Hepatic stellate cell (primary cell): Measurements from ENCODE around the gene MED8.

ENCODE experiments used
- DNase-seq: peaks from one replicate; pipeline ENCODE4 v3.0.0; 2011; ENCODE audit warnings: low spot score

The MED8 gene, protein sequence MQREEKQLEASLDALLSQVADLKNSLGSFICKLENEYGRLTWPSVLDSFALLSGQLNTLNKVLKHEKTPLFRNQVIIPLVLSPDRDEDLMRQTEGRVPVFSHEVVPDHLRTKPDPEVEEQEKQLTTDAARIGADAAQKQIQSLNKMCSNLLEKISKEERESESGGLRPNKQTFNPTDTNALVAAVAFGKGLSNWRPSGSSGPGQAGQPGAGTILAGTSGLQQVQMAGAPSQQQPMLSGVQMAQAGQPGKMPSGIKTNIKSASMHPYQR

DNA sequence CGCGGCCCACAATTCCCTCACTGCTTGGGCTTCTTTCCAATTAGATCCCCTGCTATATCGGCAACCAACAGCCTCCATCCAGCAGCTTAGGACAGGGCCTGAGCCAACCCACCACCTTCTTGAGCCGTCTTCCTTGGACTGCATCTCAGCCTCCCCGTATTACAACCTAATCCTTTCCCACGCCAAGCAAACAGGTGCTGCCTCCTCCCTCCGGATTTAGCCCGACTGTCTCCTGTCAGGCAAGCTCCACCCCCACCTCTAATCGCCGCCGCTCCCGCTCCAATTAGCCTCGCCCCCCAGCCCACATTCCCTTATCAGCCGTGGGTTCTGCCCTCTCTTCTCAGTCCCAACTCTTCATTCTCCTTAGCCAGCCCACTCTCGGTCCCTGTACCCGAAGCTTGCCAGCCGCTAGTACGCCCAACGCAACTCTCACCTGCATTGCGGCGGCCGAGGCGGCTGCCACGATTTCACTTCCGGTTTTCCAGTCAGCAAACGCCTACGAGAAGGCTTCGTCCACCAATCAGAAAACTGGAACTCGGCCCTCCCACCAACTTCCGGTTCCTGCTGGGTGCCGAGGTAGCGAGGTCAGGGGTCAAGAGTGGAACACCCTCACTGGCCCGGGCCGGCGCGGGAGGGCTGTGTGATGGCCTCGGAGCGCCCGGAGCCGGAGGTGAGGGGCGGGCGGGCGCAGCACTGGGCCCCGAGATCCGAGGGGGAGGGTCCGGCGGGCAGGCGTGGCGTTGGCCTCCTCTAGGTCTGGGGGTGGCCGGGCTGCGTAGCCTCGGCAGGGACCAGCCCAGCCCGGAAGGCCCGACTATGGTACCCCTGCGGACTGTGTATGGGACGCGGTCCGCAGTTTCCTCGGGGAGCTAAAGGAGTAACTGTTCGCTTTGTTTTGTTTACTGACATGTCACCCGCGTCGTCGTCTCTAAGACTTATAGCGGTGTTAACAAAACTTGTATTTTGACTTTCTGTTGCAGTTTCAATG is at the start of gene MED8, which contains the start of gene SZT2:
MED8 (minus strand) TSS at position 475 of the 988 bp plus-strand sequence; CDS start at position 439, 36 bp downstream.
SZT2 (plus strand) TSS at position 574 of the 988 bp plus-strand sequence; CDS start at position 644, 70 bp downstream.
- DNase-seq: peak; percentile 97

DNA sequence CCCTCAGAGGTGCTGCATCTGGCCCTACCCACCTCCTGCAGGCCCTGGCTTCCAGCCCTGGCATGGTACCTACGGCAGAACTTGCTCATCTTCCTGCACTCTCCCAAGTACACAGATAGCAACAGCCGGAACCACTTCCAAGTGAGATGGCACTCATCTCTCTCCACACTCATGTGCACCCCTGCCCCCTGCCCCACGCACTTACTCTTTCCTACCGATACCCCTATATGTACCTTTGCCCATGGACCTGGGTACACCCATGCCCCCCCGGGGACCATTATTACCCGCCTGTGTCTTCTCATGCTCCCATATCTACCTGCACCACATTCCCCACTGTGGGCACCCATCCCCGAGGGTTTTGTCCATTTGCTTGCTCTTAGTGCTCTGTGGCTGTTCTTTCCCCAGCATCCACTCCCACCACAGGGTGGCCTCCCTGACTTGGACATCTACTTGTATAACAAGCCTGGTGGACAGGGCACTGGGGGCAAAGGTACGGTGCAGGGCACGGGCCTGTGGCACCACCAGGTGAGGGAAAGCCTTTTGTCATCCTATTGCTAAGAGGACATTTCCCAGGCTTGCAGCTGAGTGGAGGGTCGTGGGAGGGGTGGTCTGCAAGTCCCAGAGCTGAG is 49.5 kb upstream of the MED8 start:
- no peak for DNase-seq

DNA sequence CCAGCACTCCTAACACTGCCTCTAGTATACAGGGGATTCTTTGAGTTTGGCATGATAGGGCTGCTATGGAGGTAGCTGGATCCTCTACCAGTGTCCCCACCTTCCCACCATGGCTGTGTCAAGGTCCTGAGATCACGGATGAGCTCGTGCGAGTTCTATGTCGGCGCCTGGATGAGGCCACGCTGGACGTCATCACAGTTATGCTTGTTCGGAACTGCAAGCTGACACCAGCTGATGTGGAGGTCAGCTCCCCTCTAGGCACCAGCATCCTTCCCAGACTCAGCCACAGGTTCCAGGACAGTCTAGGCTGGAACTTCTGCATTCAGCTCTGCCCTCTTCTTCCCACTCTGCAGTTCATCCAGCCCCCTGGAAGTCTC is 49.0 kb upstream of the MED8 start:
- DNase-seq: no peak

DNA sequence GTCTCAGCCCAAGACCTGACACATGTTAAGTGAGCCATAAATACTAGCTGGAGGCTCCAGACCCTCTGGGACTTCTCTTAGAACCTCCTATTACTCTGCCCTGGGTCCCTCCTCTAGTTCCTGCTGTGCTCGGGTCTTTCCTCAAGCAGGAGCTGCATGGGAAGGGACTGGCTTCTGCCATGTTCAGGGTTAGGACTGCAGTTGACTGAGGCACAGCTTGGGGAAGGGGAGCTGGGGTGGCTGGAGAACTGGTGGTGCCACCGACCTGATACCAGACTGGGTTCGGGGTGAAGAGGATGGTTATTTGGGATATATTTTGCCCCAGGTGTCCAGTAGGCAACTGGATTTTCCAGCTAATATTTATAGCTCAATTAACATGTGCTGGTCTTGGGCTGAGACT is 48.4 kb upstream of the MED8 start:
- DNase-seq: no peak

DNA sequence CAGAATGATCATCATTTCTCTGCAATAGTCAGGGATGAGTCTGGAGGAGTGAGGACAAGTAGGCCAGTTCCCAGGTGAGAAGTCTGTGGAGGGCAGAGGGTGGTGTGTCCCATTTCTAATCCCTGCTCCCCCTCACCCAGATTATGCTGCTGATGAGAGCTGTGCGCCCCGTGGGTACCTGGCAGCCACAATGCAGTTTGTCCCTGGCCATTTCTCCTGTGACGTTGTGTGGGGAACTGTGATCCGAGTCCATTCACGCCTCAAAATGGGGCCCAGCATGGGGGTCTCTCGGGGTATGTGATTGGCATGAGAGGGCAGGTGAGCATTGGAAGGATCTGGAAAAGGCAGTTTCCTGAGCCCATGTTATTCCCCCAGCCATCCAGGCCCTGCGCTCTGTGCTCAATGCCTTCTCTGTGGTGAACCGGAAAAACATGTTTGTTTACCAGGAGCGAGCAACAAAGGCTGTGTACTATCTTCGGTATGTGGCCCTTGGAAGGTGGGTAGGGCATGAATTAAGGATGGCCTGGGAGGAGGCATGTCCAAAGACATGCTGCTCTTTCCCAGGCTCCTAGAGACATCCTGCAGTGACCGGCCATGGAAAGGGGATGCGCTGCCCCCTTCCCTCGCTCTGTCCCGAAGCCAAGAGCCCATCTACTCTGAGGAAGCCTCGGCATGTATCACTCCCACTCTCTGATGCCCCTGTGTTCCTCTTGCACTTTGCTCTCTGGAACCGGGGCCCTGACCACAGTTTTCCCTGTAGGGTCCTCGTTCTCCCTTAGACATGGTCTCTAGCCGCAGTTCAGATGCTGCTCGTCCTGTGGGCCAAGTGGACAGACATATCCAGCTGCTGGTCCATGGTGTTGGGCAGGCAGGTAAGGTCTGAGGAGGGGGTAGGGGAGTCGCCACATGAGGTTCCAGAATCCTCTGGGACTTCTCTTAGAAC is 47.7 kb upstream of the MED8 start:
- no peak for DNase-seq

DNA sequence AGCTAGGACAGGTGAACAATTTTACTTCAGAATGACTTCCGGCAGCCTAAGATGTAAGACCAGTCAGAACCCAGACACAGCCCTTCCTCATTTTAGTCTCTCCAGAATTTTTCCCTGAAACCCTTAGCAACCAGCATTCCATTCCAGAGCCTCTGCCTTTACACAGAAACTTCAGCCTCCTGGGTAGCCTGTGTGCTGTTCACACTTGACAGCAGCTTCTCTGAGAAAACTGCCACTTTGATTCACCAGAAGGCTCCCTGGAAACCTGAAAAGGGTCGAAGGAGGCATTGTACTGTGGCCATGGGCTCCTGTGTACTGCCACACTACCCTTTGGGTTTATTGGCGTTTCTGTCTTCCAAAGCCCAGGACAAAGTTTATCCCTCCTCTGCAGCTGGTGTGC is 46.8 kb upstream of the MED8 start:
- peak; percentile 38 for DNase-seq

DNA sequence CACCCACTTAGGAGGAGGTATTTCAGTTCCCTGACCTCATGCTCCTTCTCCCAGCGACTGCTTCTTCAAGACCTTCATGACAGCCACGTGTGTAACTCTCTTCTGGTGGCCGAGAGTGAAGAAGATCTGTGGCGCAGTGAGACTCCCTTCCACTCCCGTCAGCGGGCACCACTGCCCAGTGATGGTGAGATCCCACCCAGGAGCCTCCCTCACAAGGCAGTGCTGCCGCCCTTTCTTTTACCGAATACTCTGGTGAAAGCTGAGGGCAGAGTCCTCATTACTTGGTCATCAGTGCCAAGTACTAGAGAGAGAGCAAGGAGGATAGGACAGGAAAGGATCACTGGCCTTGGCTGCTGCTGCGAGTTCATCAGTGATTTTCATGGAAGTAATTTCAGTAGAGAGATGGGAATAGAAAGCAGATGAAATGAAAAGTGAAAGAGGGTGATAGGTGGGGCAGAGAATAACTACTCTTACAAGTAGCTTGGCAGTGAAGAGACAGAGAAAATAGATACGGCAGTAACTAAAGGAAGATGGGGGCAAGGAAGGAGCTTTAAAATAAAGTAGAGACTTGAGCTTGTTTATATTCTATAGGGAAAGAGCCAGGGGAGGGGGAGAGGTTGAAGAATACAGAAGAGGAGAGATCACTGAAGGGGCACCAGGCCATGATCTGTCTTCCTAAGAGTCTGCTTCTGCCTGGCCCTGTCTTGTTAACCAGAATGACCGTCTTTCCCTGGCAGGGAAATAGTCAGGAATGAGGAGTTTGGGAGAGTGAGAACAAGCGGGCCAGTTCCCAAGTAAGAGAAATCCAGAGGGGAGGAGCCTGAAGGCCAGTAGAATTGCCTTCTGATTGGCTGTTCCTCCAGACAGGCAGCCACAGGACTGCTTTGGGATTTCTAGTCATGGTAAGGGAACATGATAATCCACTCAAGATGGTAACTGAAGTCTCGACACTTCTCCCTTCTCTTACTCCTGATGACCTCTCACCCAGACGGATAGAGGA is 45.8 kb upstream of the MED8 start:
- peak; percentile 89 for DNase-seq

DNA sequence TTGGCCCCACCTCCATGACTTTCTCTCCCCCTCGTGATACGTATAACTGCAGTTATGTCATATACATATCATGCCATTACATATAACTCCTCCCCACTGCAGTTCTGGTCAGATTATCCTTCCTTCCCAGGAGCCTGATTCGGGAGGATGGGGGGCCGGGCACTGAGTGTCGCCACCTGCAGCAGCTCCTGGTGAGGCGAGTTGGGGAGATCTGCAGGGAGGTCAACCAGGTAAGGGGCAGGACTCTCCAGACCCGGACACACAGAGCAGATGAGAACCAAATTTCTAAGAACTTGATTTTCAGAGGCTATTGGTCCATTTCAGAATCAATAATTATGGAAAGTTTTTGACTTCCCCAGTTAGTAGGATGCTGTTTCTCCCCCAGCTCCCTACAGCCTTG is 44.7 kb upstream of the MED8 start:
- no peak for DNase-seq

DNA sequence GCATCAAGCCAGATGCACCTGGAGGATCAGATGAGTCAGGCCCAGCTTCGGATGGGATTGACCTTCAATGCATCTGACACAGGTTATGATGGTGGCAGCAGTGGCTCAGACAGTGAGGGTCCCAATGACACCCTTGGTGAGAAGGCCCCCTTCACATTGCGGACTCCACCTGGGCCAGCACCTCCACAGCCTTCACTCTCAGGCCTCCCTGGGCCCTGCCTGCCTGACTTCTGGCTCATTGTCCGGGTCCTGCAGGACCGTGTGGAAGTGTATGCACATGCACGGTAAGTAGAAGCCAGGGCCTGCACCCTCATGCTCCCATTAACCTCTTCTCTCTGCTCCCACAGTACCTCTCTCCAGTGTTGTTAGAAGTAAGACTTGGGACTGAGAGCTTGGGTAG is 43.3 kb upstream of the MED8 start:
- no peak for DNase-seq

DNA sequence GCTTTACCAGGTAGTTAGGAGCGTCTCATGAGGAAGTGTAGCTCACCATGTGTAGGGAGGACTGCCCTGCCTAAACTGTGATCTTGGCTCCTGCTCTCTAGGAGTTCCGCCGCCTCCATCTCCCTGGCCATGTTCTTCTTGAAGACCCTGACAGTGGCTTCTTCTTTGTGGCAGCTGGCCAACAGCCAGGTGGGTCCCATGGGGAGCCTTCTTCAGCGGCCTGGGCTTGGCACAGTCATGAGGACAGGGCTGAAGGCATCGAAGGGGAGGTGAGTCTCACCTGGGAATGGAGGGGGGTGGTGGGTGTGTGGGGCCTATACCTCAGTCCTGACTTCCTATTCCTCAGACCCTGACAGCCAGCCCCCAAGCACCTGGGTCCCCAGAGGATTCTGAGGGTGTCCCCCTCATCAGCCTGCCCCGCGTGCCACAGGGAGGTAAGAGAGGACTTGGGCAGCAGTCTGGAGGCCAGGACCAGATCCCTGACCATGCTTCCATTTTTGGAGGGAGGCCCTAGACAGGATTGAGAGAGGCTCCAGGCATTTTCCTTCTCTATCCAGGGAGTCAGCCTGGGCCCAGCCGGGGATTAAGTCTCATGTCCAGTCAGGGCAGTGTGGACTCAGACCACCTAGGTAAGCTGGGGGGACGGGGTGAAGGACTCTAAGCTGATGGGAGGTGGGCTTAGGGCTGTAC is 42.7 kb upstream of the MED8 start:
- DNase-seq: no peak

DNA sequence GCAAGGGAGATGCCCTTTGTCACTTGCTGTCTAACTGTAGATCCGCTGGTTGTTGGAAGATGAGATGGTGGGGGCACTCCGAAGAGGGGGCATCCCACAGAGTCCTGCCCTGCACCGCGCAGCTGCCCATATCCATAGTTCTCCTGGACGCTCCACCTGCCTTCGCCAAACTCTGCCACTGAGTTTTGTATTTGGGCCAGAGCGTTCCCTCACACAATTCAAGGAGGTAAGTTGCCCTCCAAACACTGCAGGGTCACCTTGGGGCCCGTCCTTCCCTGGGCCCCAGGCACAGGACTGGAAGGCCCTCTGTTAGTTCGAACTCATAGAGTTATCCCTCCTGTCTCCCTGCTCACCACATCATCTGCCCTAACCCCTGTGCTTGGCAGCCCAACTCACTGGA is 42.1 kb upstream of the MED8 start:
- DNase-seq: no peak

DNA sequence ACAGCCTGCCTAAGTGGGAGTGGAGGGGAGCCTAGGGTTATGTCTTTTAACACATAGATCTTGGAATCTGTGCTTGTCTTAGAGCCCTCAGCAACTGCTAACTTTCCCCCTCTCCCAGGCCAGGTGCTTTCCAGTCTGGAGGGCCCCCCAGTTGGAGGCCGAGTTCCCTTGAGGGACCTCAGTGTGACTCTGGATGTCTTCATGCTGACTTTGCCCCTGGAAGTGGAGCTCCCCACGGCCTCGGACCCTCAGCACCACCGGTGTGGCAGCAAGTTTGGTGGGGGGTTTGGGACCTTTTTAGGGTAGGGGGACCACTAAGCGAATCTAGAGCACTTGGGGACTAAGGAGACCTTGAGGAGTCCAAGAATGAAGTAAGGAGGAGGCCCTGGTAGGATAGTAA is 41.2 kb upstream of the MED8 start:
- no peak for DNase-seq

DNA sequence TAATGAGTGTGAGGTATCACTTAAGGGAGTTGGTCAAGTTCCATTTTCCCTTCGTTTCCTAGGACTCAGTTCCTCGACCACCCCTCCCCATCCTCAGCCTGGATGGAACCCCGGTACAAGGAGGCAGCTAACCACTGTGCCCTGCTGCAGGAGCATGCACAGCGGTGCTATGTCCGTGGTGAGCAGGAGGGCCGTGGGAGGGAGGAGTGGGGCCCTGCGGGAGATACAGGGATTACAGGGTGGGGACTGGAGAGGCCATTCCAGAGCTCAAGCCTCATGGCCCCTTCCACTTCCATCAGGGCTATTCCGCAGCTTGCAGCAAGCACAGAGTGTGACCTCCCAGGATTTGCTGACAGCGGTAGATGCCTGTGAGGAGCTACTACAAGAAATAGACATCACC is 38.3 kb upstream of the MED8 start:
- DNase-seq: no peak

DNA sequence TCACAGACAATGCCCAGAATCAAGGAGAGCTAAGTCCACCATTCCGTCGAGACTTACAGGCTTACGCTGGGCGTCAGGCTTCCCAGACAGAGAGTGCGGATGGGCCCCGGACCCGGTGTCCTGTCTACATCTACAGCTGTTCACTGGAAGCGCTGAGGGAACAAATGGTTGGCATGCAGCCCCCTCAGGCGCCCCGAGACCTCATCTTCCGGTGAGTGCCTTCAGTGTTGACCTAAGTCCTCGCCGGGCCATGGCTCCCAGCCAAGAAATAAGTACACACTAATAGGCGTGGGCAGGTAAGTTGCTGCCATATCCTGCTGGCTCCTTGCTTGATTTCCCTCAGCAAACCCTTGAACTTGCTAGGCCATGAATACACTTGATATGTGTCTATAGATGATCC is 37.9 kb upstream of the MED8 start:
- DNase-seq: no peak

DNA sequence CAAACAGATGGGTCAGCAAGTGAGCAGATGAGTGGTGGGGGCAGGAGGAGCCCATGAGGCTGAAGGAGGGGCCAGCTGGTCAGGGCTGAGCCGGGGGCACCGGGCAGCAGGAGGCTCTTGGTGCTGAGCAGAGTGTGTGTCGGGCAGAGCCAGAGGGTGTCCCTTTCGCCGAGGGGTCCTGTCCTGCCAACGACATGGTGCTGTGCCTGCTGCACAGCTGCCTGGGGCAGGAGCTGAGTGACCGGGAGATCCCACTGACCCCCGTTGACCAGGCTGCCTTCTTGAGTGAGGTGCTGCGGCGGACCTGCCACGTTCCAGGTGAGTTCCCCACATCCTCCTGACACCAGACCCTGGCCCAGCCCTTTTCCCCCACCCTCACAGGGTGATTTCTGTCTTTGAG is 36.6 kb upstream of the MED8 start:
- no peak for DNase-seq

DNA sequence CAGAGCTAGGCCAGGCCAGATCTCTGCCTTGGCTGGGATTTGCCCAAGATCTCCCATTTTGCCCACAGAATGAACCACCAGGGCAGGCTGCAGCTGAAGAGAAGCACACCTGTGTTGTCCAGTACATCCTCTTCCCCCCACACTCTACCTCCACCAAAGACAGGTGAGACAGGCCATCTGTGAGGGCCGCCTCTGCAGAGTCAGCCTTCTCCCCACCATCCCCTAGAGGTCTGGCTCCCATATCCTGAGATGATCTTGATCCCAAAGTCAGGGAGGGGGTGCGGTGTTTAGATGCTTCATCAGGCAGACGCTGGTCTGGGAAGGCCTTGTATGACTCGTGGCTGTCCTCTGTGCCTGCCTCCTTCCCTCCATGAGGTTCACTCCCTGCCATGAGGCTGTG is 35.4 kb upstream of the MED8 start:
- DNase-seq: no peak

DNA sequence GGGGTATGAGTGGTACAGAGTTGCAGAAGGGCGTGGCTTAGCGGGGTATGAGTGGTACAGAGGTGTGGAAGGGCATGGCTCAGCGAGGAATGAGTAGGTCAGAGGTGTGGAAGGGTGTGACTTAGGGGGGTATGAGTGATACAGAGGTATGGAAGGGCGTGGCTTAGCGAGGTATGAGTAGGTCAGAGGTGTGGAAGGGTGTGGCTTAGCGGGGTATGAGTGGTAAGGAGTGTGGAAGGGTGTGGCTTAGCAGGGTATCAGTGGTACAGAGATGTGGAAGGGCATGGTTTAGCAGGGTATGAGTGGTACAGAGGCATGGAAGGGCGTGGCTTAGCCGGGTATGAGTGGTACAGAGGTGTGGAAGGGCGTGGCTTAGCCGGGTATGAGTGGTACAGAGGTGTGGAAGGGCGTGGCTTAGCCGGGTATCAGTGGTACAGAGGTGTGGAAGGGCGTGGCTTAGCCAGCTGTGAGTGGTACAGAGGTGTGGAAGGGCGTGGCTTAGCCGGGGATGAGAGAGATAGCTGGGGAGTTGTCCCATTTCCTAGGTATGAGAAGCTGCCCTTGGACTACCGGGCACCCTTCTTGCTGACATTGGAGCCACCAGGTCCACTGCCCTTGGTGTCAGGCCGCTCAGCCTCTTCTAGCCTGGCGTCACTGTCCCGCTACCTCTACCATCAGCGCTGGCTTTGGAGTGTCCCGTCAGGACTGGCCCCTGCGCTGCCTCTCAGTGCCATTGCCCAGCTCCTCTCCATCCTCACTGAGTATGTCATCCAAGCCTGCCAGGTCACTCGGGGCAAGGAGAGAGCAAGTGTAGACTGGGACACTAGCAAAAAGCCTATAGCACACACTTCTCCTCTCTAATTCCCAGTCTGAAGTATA is 34.3 kb upstream of the MED8 start:
- no peak for DNase-seq

DNA sequence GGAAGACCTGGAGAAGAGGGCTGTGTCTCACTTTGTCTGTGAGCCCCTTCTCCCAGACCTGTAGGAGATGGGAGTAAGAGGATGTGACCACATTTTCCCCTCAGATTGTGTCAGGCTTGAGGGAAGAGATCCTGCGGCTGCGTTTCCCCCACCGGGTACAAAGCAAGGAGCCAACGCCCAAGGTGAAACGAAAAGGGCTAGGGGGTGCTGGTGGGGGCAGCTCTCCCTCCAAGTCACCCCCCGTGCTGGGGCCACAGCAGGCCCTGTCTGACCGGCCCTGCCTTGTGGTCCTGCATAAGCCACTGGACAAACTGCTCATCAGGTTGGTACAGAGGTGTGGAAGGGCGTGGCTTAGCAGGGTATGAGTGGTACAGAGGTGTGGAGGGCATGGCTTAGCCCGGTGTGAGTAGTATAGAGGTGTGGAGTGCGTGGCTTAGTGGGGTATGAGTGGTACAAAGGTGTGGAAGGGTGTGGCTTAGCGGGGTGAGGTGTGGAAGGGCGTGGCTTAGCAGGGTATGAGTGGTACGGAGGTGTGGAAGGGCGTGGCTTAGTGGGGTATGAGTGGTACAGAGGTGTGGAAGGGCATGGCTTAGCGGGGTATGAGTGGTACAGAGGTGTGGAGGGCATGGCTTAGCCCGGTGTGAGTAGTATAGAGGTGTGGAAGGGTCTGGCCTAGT is 33.5 kb upstream of the MED8 start:
- no peak for DNase-seq
